Loucy (cell line): Measurements from ENCODE around the gene TCAIM.

Experiments
- H2AFZ ChIP-seq: fragments of 200-600 bp; sonication (generic); 2 replicates; pipeline ENCODE4 v1.6.0; 2016; ENCODE audit warnings: antibody characterized with exemption, mild to moderate bottlenecking, low read length, moderate library complexity
- H3F3A ChIP-seq: fragments of 200-600 bp; 2 replicates; pipeline ENCODE4 v1.6.0; 2016; ENCODE audit warnings: antibody characterized with exemption, low read depth, mild to moderate bottlenecking
- H3K27me3 ChIP-seq: fragments of 200-600 bp; sonication (generic); 2 replicates; pipeline ENCODE4 v1.6.1; 2014; ENCODE audit warnings: low read length, mild to moderate bottlenecking; ENCODE audit not compliant: insufficient read depth, poor library complexity, severe bottlenecking
- H3K36me3 ChIP-seq: fragments of 200-600 bp; sonication (generic); 2 replicates; pipeline ENCODE4 v1.6.1; 2016; ENCODE audit warnings: low read length; ENCODE audit not compliant: insufficient read depth
- H3K4me1 ChIP-seq: fragments of 200-600 bp; sonication (generic); 2 replicates; pipeline ENCODE4 v1.5.1; 2014; ENCODE audit warnings: low read length, mild to moderate bottlenecking; ENCODE audit not compliant: insufficient read depth, poor library complexity, severe bottlenecking
- H3K4me2 ChIP-seq: fragments of 200-600 bp; sonication (generic); 2 replicates; pipeline ENCODE4 v1.6.0; 2014; ENCODE audit warnings: antibody characterized with exemption, low read length, low read depth, mild to moderate bottlenecking; ENCODE audit not compliant: poor library complexity, severe bottlenecking
- H3K4me3 ChIP-seq: fragments of 200-600 bp; sonication (generic); 2 replicates; pipeline ENCODE4 v1.5.1; 2014; ENCODE audit warnings: low read length, mild to moderate bottlenecking, mixed read lengths; ENCODE audit not compliant: poor library complexity, severe bottlenecking
- H3K79me2 ChIP-seq: fragments of 200-600 bp; sonication (generic); 2 replicates; pipeline ENCODE4 v1.6.1; 2014; ENCODE audit warnings: low read length; ENCODE audit not compliant: insufficient read depth
- H3K9ac ChIP-seq: fragments of 200-600 bp; sonication (generic); 2 replicates; pipeline ENCODE4 v1.6.0; 2014; ENCODE audit warnings: mild to moderate bottlenecking, low read depth, low read length, moderate library complexity; ENCODE audit not compliant: poor library complexity, severe bottlenecking
- H3K9me2 ChIP-seq: fragments of 200-600 bp; sonication (generic); replicated peaks from 2 replicates; pipeline ENCODE4 v1.6.1; 2016; ENCODE audit warnings: low read depth, low read length, mixed read lengths
- H3K9me3 ChIP-seq: fragments of 200-600 bp; sonication (generic); 2 replicates; pipeline ENCODE4 v1.6.1; 2014; ENCODE audit warnings: mild to moderate bottlenecking, antibody characterized with exemption, low read length, low read depth; ENCODE audit not compliant: insufficient read depth
- H4K20me1 ChIP-seq: fragments of 200-600 bp; sonication (generic); 2 replicates; pipeline ENCODE4 v1.6.0; 2014; ENCODE audit warnings: antibody characterized with exemption, low read length, mild to moderate bottlenecking; ENCODE audit not compliant: insufficient read depth, poor library complexity, severe bottlenecking
- EZH2phosphoT487 ChIP-seq: fragments of 200-600 bp; IDR thresholded peaks from 2 replicates; pipeline ENCODE4 v1.6.1; 2018; ENCODE audit warnings: antibody characterized with exemption, mild to moderate bottlenecking, moderate library complexity, borderline replicate concordance
- TF ChIP-seq, protein P1 (sequence below): fragments of 200-600 bp; sonication (generic); conservative IDR thresholded peaks from 2 replicates; pipeline ENCODE4 v1.5.1; 2014; ENCODE audit warnings: mild to moderate bottlenecking, antibody characterized with exemption, low read length

Gene TCAIM

DNA sequence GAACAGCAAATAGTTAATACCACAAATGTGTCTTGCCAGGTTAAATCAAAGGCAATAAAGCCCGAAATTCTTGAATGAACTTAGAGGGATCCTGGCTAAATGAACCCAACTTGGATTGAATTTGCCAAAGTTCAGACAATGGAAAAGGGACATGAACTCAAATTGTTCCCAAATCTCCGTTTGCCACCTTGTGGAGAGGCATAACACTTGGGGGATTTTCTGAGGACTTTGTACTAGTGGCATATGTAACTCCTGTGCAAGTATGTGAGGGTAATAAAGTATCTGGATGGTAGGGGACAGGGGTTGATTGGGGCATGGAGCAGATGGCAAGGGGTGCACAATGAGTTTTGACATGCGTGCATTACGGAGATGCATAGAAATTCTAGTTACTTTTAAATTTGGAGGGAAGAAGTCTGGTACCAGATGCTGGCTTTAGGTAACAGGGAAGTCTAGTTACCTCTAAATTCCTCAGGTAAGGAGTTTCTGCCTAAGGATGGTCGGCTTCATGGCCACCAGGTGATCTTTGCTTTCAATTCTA is 1.2 kb upstream of the TCAIM start:
- H3K4me2 ChIP-seq = peak overlapping the region; percentile 83
- H3K9me2 ChIP-seq = no peaks in the 10 kb centered on the region
- no peaks in the 10 kb centered on the region for H3K9me3 ChIP-seq
- H4K20me1 ChIP-seq = peaks cover 18% of the 10 kb centered on the region
- peaks cover 31% of the 10 kb centered on the region for H3K79me2 ChIP-seq
- H3K4me3 ChIP-seq = peak overlapping the region; percentile 93
- H3K36me3 ChIP-seq = no peaks in the 10 kb centered on the region
- H3K9ac ChIP-seq = peak overlapping the region; percentile 82
- H3K27me3 ChIP-seq = no peaks in the 10 kb centered on the region
- peak overlapping the region; percentile 92 for H2AFZ ChIP-seq
- no peaks in the 10 kb centered on the region for H3F3A ChIP-seq
- TF ChIP-seq, protein P1, sequence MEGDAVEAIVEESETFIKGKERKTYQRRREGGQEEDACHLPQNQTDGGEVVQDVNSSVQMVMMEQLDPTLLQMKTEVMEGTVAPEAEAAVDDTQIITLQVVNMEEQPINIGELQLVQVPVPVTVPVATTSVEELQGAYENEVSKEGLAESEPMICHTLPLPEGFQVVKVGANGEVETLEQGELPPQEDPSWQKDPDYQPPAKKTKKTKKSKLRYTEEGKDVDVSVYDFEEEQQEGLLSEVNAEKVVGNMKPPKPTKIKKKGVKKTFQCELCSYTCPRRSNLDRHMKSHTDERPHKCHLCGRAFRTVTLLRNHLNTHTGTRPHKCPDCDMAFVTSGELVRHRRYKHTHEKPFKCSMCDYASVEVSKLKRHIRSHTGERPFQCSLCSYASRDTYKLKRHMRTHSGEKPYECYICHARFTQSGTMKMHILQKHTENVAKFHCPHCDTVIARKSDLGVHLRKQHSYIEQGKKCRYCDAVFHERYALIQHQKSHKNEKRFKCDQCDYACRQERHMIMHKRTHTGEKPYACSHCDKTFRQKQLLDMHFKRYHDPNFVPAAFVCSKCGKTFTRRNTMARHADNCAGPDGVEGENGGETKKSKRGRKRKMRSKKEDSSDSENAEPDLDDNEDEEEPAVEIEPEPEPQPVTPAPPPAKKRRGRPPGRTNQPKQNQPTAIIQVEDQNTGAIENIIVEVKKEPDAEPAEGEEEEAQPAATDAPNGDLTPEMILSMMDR = no peak
- TF ChIP-seq EZH2phosphoT487 = no peak
- H3K4me1 ChIP-seq = peaks cover 37% of the 10 kb centered on the region

DNA sequence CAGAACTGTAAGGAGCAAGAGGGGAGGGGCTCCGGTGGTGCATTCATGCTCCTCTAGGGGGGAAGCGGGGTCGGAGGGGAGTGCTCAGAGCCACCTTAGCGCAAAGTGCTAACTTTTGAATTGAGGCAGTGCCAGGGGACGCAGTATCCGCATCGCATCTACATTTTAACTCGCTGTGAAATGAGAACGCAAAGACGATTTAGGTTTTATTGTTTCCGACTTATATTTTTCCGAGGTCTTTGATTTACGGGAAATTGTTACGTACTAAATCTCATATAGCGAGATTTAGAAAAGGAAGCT is 212 bp downstream of the TCAIM start:
- Histone ChIP-seq H3F3A (no peaks in the 10 kb centered on the region), H3K9me3 (no peaks in the 10 kb centered on the region), H3K27me3 (no peaks in the 10 kb centered on the region), H3K79me2 (peaks cover 35% of the 10 kb centered on the region), H3K4me3 (peak overlapping the region; percentile 93), H2AFZ (peak overlapping the region; percentile 92; the same call in 1 of the 2 replicates), H3K36me3 (no peaks in the 10 kb centered on the region), H3K9ac (peak overlapping the region; percentile 82), H4K20me1 (peaks cover 18% of the 10 kb centered on the region), H3K4me1 (peaks cover 37% of the 10 kb centered on the region), H3K9me2 (no peaks in the 10 kb centered on the region), H3K4me2 (peak overlapping the region; percentile 96)
- TF ChIP-seq, protein P1 = no peak
- TF ChIP-seq EZH2phosphoT487 = no peak

DNA sequence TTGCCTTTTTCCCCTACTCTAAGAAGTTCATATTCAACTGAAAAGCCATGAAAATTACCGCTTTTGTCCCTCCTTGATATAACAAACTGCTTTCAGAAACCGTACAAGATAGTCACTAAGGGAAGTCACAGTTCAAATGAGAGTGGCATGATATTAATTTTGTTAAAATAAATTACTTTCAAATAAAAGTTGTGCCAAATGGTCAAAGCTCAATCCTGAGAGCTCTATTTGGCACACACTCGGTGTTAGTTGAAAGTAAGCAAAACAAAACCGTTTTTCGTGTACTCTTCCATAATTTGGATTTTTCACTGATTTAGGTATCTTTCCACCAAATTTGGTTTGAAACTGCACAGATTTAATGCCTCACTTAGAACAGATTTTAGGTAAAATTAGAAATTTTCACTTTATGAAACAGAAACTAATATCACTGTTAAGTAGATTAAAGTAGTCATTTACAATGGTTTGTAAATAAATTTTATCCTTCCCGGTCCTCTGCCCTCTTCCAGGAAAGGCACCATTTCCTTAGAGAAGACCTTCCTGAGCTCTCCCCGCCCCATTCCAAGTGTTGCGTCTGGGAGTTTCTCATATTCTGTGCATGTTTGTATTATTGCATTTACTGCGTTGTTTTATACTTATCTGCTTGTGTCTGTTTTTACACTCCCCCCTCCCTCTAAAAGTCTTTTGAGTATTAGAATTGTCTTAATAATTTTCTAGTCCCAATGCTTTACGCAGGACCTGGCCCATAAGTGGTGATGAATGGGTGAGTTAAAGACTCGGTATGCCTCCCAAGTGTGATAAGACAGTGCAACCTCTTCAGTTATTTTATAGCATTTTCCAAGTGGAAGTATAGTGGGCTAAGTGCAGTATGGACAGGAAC is 853 bp downstream of the TCAIM start:
- peak overlapping the region; percentile 93 for H3K4me3 ChIP-seq
- no peaks in the 10 kb centered on the region for H3F3A ChIP-seq
- peaks cover 37% of the 10 kb centered on the region for H3K4me1 ChIP-seq
- H3K36me3 ChIP-seq = no peaks in the 10 kb centered on the region
- peak overlapping the region; percentile 82 for H3K9ac ChIP-seq
- peak overlapping the region; percentile 96 for H3K4me2 ChIP-seq
- H2AFZ ChIP-seq = peak overlapping the region; percentile 92; the same call in 1 of the 2 replicates
- peaks cover 18% of the 10 kb centered on the region for H4K20me1 ChIP-seq
- TF ChIP-seq, protein P1 = no peak
- no peak for TF ChIP-seq EZH2phosphoT487
- no peaks in the 10 kb centered on the region for H3K9me3 ChIP-seq
- no peaks in the 10 kb centered on the region for H3K9me2 ChIP-seq
- peaks cover 35% of the 10 kb centered on the region for H3K79me2 ChIP-seq
- H3K27me3 ChIP-seq = no peaks in the 10 kb centered on the region
